ENCODE results near the gene TNFRSF19.
A peak's percentile ranks its signal among the peaks of the same experiment; 100 is the strongest.

TNFRSF19 gene

GRCh38 chr13:23683084-23683483 lies 112.9 kb downstream of the TNFRSF19 start:
- no peak for DNase-seq (ENCODE audit: low read depth in 2 of 2)

- DNase-seq (ENCODE audit: low read depth in 2 of 2): no peak
These were observed 114.4 kb downstream of the TNFRSF19 start for GRCh38 chr13:23684647-23685046.

- DNase-seq (ENCODE audit: low read depth in 2 of 2): no peak
These were observed 115.2 kb downstream of the TNFRSF19 start for GRCh38 chr13:23685416-23685815.

GRCh38 chr13:23686948-23687347 lies 116.7 kb downstream of the TNFRSF19 start:
- no peak for DNase-seq (ENCODE audit: low read depth in 2 of 2)

- DNase-seq (ENCODE audit: low read depth in 2 of 2): no peak
These were observed 117.4 kb downstream of the TNFRSF19 start for GRCh38 chr13:23687614-23688013.

- no peak for DNase-seq (ENCODE audit: low read depth in 2 of 2)
These were observed 118.1 kb downstream of the TNFRSF19 start for GRCh38 chr13:23688336-23688735.

GRCh38 chr13:23690668-23691067 lies 120.5 kb downstream of the TNFRSF19 start:
- no peak for DNase-seq (ENCODE audit: low read depth in 2 of 2)

GRCh38 chr13:23692816-23693215 lies 122.6 kb downstream of the TNFRSF19 start:
- no peak for DNase-seq (ENCODE audit: low read depth in 2 of 2)

- no peak for DNase-seq (ENCODE audit: low read depth in 2 of 2)
These were observed 125.0 kb downstream of the TNFRSF19 start for GRCh38 chr13:23695196-23695595.

GRCh38 chr13:23695711-23696464 lies 125.7 kb downstream of the TNFRSF19 start:
- DNase-seq (ENCODE audit: low read depth in 2 of 2): peak; percentile 30 to 33

GRCh38 chr13:23696610-23697009 lies 126.4 kb downstream of the TNFRSF19 start:
- no peak for DNase-seq (ENCODE audit: low read depth in 2 of 2)

- DNase-seq (ENCODE audit: low read depth in 2 of 2): no peak
These were observed 127.6 kb downstream of the TNFRSF19 start for GRCh38 chr13:23697772-23698313.

- DNase-seq (ENCODE audit: low read depth in 2 of 2): no peak
These were observed 129.1 kb downstream of the TNFRSF19 start for GRCh38 chr13:23699271-23699670.

- no peak for DNase-seq (ENCODE audit: low read depth in 2 of 2)
These were observed 131.0 kb downstream of the TNFRSF19 start for GRCh38 chr13:23701186-23701585.

GRCh38 chr13:23701636-23702035 lies 131.4 kb downstream of the TNFRSF19 start:
- no peak for DNase-seq (ENCODE audit: low read depth in 2 of 2)

- no peak for DNase-seq (ENCODE audit: low read depth in 2 of 2)
These were observed 133.1 kb downstream of the TNFRSF19 start for GRCh38 chr13:23703246-23703860.

- no peak for DNase-seq (ENCODE audit: low read depth in 2 of 2)
These were observed 135.4 kb downstream of the TNFRSF19 start for GRCh38 chr13:23705583-23705982.

GRCh38 chr13:23707674-23708073 lies 137.5 kb downstream of the TNFRSF19 start:
- no peak for DNase-seq (ENCODE audit: low read depth in 2 of 2)

- no peak for DNase-seq (ENCODE audit: low read depth in 2 of 2)
These were observed 139.3 kb downstream of the TNFRSF19 start for GRCh38 chr13:23709536-23709935.

- no peak for DNase-seq (ENCODE audit: low read depth in 2 of 2)
These were observed 140.2 kb downstream of the TNFRSF19 start for GRCh38 chr13:23710366-23710765.

GRCh38 chr13:23711355-23711754 lies 141.1 kb downstream of the TNFRSF19 start:
- no peak for DNase-seq (ENCODE audit: low read depth in 2 of 2)

GRCh38 chr13:23714672-23715071 lies 144.5 kb downstream of the TNFRSF19 start:
- DNase-seq (ENCODE audit: low read depth in 2 of 2): no peak

GRCh38 chr13:23715092-23715761 lies 145.0 kb downstream of the TNFRSF19 start:
- no peak for DNase-seq (ENCODE audit: low read depth in 2 of 2)

All from activated CD4-positive, alpha-beta T cell treated with anti-CD3 and anti-CD28 coated beads for 24 hours (primary cell).